GM19328 (cell line): ENCODE results near the gene DCN.

ENCODE experiments used
- ATAC-seq: cut with Tn5 transposase; IDR thresholded peaks from one replicate; pipeline ENCODE4 v1.9.1; 2021; ENCODE audit warnings: mild to moderate bottlenecking, moderate library complexity; ENCODE audit not compliant: unreplicated experiment

Gene DCN

GRCh38 chr12:91104812-91105466 lies 77.7 kb downstream of the DCN start:
- ATAC-seq, result peak; percentile 50

GRCh38 chr12:91103624-91104023 lies 79.0 kb downstream of the DCN start:
- no peak for ATAC-seq

- ATAC-seq, result no peak
Observed at GRCh38 chr12:91103101-91103500, 79.5 kb downstream of the DCN start.

GRCh38 chr12:91100906-91101305 lies 81.7 kb downstream of the DCN start:
- no peak for ATAC-seq

GRCh38 chr12:91099836-91100235 lies 82.8 kb downstream of the DCN start:
- ATAC-seq, result no peak

GRCh38 chr12:91099341-91099740 lies 83.3 kb downstream of the DCN start:
- no peak for ATAC-seq

GRCh38 chr12:91098941-91099340 lies 83.7 kb downstream of the DCN start:
- no peak for ATAC-seq

GRCh38 chr12:91098461-91098860 lies 84.2 kb downstream of the DCN start:
- no peak for ATAC-seq

GRCh38 chr12:91094957-91095356 lies 87.7 kb downstream of the DCN start:
- ATAC-seq, result no peak

- ATAC-seq, result no peak
Observed at GRCh38 chr12:91094032-91094662, 88.5 kb downstream of the DCN start.

- no peak for ATAC-seq
Observed at GRCh38 chr12:91093341-91093740, 89.3 kb downstream of the DCN start.

- ATAC-seq, result no peak
Observed at GRCh38 chr12:91091916-91092715, 90.5 kb downstream of the DCN start.
